Kidney epithelial cell (primary cell): ENCODE data around the gene AMN. TPM values are rescaled to one million over a fixed set of nuclear protein-coding genes. Genes with fewer than 3 reads are reported as not detected.
"Not testable (repeated sequence)": the region's sequence is repeated elsewhere in the genome, so short reads cannot be mapped to it uniquely, and the experiment has no call there.

Experiments used
- DNase-seq: peaks from one replicate; pipeline ENCODE4 v3.0.0-alpha.2; 2010; ENCODE audit warnings: low read depth
- H3K27me3 ChIP-seq: 2 replicates; pipeline ENCODE4 v1.6.0; 2011; ENCODE audit warnings: low read length; ENCODE audit not compliant: control insufficient read depth, insufficient read depth
- H3K36me3 ChIP-seq: 2 replicates; pipeline ENCODE4 v1.5.1; 2011; ENCODE audit warnings: low read length; ENCODE audit not compliant: control insufficient read depth, insufficient read depth
- H3K4me3 ChIP-seq: 2 replicates; pipeline ENCODE4 v1.5.1; 2011; ENCODE audit warnings: low read depth, mild to moderate bottlenecking, control low read depth, low read length
- total RNA-seq: library from RNA; depleted of rRNA; stranded (reverse); fragments of >200 nt; gene quantifications from 2 replicates; pipeline ENCODE4 v1.2.3, GENCODE V29; 2015
- TF ChIP-seq, protein P1 (sequence below): IDR thresholded peaks from 2 replicates; pipeline ENCODE4 v1.5.1; 2011; ENCODE audit warnings: mild to moderate bottlenecking, moderate library complexity, low read length, control low read depth, inconsistent platforms; ENCODE audit not compliant: insufficient read depth, poor library complexity, severe bottlenecking

Gene AMN
- total RNA-seq, 1 donor from 2014 or later = 0.54 TPM

DNA sequence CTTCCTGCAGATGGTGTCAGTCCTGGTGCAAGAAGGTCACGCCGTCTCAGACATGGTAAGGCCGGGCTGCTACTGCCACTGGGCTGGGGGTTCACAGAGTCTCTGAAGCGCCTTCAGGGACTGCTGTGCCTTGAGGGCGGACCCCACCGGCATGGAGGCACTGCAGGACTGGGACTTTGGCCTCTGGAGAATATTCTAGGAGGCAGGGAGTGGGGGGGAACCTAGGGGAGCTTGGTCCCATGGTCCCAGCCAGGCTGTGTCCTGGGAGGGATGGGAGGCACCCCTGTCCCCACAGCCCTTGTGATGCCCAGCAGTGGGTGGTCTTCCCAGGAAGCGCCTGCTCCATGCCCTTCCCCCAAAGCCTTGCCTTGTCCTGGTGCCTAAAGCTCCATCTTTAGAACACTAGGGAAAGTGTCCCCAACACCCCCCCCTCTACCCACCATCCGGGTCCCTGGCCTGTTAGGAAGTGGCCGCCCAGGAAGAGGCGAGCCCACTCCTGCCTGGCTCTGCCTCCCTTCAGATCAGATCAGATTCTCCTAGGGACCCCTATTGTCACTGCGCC lies 1.5 kb downstream of the AMN start:
- TF ChIP-seq, protein P1, sequence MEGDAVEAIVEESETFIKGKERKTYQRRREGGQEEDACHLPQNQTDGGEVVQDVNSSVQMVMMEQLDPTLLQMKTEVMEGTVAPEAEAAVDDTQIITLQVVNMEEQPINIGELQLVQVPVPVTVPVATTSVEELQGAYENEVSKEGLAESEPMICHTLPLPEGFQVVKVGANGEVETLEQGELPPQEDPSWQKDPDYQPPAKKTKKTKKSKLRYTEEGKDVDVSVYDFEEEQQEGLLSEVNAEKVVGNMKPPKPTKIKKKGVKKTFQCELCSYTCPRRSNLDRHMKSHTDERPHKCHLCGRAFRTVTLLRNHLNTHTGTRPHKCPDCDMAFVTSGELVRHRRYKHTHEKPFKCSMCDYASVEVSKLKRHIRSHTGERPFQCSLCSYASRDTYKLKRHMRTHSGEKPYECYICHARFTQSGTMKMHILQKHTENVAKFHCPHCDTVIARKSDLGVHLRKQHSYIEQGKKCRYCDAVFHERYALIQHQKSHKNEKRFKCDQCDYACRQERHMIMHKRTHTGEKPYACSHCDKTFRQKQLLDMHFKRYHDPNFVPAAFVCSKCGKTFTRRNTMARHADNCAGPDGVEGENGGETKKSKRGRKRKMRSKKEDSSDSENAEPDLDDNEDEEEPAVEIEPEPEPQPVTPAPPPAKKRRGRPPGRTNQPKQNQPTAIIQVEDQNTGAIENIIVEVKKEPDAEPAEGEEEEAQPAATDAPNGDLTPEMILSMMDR = no peak
- H3K4me3 ChIP-seq = no peak overlapping the region
- peaks cover 62% of the 10 kb centered on the region for H3K27me3 ChIP-seq
- no peaks in the 10 kb centered on the region for H3K36me3 ChIP-seq
- no peak for DNase-seq

GRCh38 chr14:102924632-102925588 lies 2.4 kb downstream of the AMN start:
- TF ChIP-seq, protein P1 = peak; percentile 19
- Histone ChIP-seq H3K27me3 (peaks cover 71% of the 10 kb centered on the region), H3K36me3 (no peaks in the 10 kb centered on the region), H3K4me3 (no peak overlapping the region)
- DNase-seq = no peak

GRCh38 chr14:102925646-102926045 lies 3.2 kb downstream of the AMN start:
- TF ChIP-seq, protein P1 = no peak
- no peaks in the 10 kb centered on the region for H3K36me3 ChIP-seq
- H3K27me3 ChIP-seq = peaks cover 76% of the 10 kb centered on the region
- no peak for DNase-seq
- no peak overlapping the region for H3K4me3 ChIP-seq

GRCh38 chr14:102926104-102926503 lies 3.6 kb downstream of the AMN start:
- no peaks in the 10 kb centered on the region for H3K36me3 ChIP-seq
- H3K4me3 ChIP-seq = no peak overlapping the region
- DNase-seq = no peak
- H3K27me3 ChIP-seq = peaks cover 78% of the 10 kb centered on the region
- TF ChIP-seq, protein P1 = no peak

DNA sequence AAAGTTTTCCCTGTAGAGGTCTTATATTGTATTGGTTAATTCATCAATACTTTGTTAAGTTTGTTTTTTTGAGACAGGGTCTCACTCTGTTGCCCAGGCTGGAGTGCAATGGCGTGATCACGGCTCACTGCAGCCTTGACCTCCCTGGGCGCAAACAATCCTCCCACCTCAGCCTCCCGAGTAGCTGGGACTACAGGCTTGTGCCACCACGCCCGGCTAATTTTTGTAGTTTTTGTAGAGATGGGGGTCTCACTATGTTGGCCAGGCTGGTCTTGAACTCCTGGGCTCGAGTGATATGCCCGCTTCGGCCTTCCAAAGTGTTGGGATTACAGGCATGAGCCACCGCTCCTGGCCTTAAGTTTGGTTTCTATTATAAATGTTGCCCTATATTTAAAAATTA lies 4.4 kb downstream of the AMN start:
- not testable (repeated sequence) for DNase-seq, H3K36me3 ChIP-seq, H3K4me3 ChIP-seq
- H3K27me3 ChIP-seq = peaks cover 77% of the 10 kb centered on the region

GRCh38 chr14:102927346-102927877 lies 4.9 kb downstream of the AMN start:
- H3K4me3 ChIP-seq = no peak overlapping the region
- DNase-seq = no peak
- peaks cover 1% of the 10 kb centered on the region for H3K36me3 ChIP-seq
- TF ChIP-seq, protein P1 = no peak
- peaks cover 72% of the 10 kb centered on the region for H3K27me3 ChIP-seq
